ENCODE results near the gene EXTL2.
"Not testable (repeated sequence)": the region's sequence is repeated elsewhere in the genome, so short reads cannot be mapped to it uniquely, and the experiment has no call there.

The EXTL2 gene

GRCh38 chr1:100889869-100890482 lies 4.7 kb downstream of the EXTL2 start:
- H3K36me3 Mint-ChIP-seq (ENCODE audit: low read depth): peaks cover 40% of the 10 kb centered on the region
- H3K4me3 Mint-ChIP-seq, H3K27ac Mint-ChIP-seq, DNase-seq, H3K27me3 Mint-ChIP-seq: not testable (repeated sequence)
- peaks cover 34% of the 10 kb centered on the region for H3K4me1 Mint-ChIP-seq (ENCODE audit: low read depth)
- H3K9me3 Mint-ChIP-seq: peaks cover 15% of the 10 kb centered on the region

DNA sequence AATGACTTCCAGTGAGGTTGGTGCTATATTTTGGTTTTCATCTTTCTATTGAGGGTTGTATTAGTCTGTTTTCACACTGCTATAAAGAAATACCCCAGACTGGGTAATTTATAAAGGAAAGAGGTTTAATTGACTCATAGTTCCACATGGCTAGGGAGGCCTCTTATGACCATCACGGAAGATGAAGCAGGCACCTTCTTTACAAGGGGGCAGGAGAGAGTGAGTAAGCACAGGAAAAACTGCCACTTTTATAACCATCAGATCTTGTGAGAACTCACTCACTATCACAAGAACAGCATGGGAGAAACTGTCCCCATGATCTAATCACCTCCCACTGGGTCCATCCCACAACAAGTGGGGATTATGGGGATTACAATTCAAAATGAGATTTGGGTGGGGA lies 5.6 kb downstream of the EXTL2 start:
- peaks cover 34% of the 10 kb centered on the region for H3K36me3 Mint-ChIP-seq (ENCODE audit: low read depth)
- DNase-seq, H3K4me3 Mint-ChIP-seq, H3K27me3 Mint-ChIP-seq: not testable (repeated sequence)
- H3K9me3 Mint-ChIP-seq: peaks cover 15% of the 10 kb centered on the region
- peaks cover 29% of the 10 kb centered on the region for H3K4me1 Mint-ChIP-seq (ENCODE audit: low read depth)
- H3K27ac Mint-ChIP-seq: peak overlapping the region; percentile 49

- Mint-ChIP-seq H3K4me1 (ENCODE audit: low read depth) (peaks cover 8% of the 10 kb centered on the region), H3K27me3 (no peaks in the 10 kb centered on the region), H3K27ac (no peak overlapping the region), H3K9me3 (no peaks in the 10 kb centered on the region), H3K4me3 (no peak overlapping the region), H3K36me3 (ENCODE audit: low read depth) (peaks cover 9% of the 10 kb centered on the region)
- DNase-seq: no peak
Observed at GRCh38 chr1:100883963-100884362, 10.7 kb downstream of the EXTL2 start.

DNA sequence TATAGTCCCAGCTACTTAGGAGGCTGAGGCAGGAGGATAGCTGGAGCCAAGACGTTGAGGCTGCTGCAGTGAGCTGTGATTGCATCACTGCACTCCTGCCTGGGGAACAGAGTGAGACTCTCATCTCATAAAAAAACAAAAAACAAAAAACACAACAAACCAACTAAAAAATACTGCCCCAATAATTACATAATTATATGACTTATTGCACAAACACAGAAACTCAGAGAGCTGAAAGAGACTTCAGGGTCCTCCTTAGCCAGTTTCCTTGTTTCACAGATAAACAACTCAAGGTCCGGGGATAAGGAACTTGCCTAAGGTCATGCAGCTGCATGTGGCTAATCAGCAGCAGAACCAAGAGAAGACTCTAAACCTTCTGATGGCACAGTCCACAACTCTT lies 11.9 kb downstream of the EXTL2 start:
- Mint-ChIP-seq H3K27ac (no peak overlapping the region), H3K9me3 (no peaks in the 10 kb centered on the region), H3K27me3 (no peaks in the 10 kb centered on the region), H3K36me3 (ENCODE audit: low read depth) (no peaks in the 10 kb centered on the region), H3K4me1 (ENCODE audit: low read depth) (peaks cover 4% of the 10 kb centered on the region), H3K4me3 (no peak overlapping the region)
- no peak for DNase-seq

GRCh38 chr1:100881687-100882086 lies 13.0 kb downstream of the EXTL2 start:
- no peaks in the 10 kb centered on the region for H3K9me3 Mint-ChIP-seq
- no peaks in the 10 kb centered on the region for H3K36me3 Mint-ChIP-seq (ENCODE audit: low read depth)
- no peak overlapping the region for H3K4me3 Mint-ChIP-seq
- no peak for DNase-seq
- no peaks in the 10 kb centered on the region for H3K27me3 Mint-ChIP-seq
- H3K27ac Mint-ChIP-seq: no peak overlapping the region
- H3K4me1 Mint-ChIP-seq (ENCODE audit: low read depth): peaks cover 4% of the 10 kb centered on the region

- Mint-ChIP-seq H3K27ac (no peak overlapping the region), H3K4me3 (no peak overlapping the region), H3K4me1 (ENCODE audit: low read depth) (peaks cover 4% of the 10 kb centered on the region), H3K36me3 (ENCODE audit: low read depth) (no peaks in the 10 kb centered on the region), H3K9me3 (no peaks in the 10 kb centered on the region), H3K27me3 (no peaks in the 10 kb centered on the region)
- no peak for DNase-seq
Observed at GRCh38 chr1:100879422-100879821, 15.2 kb downstream of the EXTL2 start.

GRCh38 chr1:100876291-100876690 lies 18.4 kb downstream of the EXTL2 start:
- no peaks in the 10 kb centered on the region for H3K36me3 Mint-ChIP-seq (ENCODE audit: low read depth)
- no peaks in the 10 kb centered on the region for H3K27me3 Mint-ChIP-seq
- no peak overlapping the region for H3K4me3 Mint-ChIP-seq
- no peak for DNase-seq
- no peak overlapping the region for H3K27ac Mint-ChIP-seq
- no peaks in the 10 kb centered on the region for H3K9me3 Mint-ChIP-seq
- H3K4me1 Mint-ChIP-seq (ENCODE audit: low read depth): no peaks in the 10 kb centered on the region

GRCh38 chr1:100875228-100875627 lies 19.4 kb downstream of the EXTL2 start:
- Mint-ChIP-seq H3K36me3 (ENCODE audit: low read depth) (no peaks in the 10 kb centered on the region), H3K4me3 (no peak overlapping the region), H3K4me1 (ENCODE audit: low read depth) (no peaks in the 10 kb centered on the region), H3K9me3 (no peaks in the 10 kb centered on the region), H3K27ac (no peak overlapping the region), H3K27me3 (no peaks in the 10 kb centered on the region)
- DNase-seq: no peak

DNA sequence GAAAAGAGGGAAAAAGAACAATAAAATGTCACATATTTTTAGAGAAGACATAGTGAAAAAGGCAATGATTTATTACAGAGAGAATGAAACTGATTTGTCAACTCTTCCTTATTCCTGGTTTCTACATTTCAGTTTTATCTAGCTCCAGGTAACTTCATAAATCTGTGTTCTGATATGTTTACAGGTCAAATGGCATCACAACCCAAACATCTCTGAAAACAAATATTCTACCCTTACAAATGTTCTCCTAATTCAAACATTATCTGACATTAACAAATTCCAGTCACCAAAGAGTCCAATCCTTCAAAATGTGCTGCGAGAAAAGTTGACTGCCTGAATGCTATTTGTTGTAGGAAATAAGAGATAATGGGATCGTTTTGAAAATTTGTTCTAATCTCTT lies 20.2 kb downstream of the EXTL2 start:
- Mint-ChIP-seq H3K4me3 (no peak overlapping the region), H3K27me3 (no peaks in the 10 kb centered on the region), H3K36me3 (ENCODE audit: low read depth) (no peaks in the 10 kb centered on the region), H3K27ac (no peak overlapping the region), H3K9me3 (no peaks in the 10 kb centered on the region), H3K4me1 (ENCODE audit: low read depth) (no peaks in the 10 kb centered on the region)
- no peak for DNase-seq

GRCh38 chr1:100869996-100870395 lies 24.6 kb downstream of the EXTL2 start:
- H3K4me1 Mint-ChIP-seq (ENCODE audit: low read depth): peaks cover 3% of the 10 kb centered on the region
- H3K27ac Mint-ChIP-seq: no peak overlapping the region
- H3K4me3 Mint-ChIP-seq: no peak overlapping the region
- DNase-seq: no peak
- H3K27me3 Mint-ChIP-seq: no peaks in the 10 kb centered on the region
- H3K9me3 Mint-ChIP-seq: no peaks in the 10 kb centered on the region
- H3K36me3 Mint-ChIP-seq (ENCODE audit: low read depth): no peaks in the 10 kb centered on the region

DNA sequence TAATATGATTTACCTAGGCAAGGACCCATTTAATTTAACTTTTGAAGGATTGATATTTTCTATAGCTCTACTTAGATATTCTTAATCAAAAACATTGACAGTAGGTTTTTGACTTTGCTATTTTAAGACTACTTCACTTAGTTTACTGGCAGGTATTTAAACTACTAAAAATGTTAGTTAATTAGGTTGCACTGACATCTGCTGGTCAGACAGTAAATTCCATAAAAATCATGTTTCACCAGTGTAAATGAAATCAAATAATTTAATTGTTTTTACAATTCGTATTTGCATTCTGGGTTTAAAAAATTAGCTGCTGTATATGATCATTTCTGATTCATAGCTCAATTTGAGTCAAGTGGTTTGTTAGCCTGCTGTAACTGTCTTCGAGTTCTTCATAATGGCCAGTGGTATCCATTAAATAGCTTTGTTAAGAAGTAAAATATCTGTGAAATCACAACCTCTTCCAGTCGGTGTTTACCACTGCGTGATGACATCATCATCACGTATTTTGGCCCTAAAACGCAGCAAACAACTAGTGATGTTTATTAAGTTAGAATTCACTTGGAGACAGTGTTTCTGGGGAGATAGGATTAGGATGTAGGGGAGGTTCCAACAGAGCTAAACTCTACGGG lies 26.2 kb downstream of the EXTL2 start:
- no peaks in the 10 kb centered on the region for H3K36me3 Mint-ChIP-seq (ENCODE audit: low read depth)

DNA sequence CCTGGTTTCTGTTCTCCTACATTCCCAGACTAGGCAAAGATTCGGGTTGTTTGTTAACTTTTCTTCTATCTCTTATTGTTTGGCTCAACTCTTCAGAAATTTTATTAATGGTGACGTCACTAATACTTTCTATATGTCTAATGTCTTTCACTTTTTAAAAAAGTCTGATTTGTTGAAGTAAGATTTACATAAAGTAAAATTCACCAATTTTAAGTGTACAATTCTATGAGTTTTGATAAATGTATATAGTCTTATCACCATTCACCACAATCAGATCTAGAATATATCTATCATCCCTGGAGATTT lies 27.8 kb downstream of the EXTL2 start:
- Mint-ChIP-seq H3K27me3 (no peaks in the 10 kb centered on the region), H3K36me3 (ENCODE audit: low read depth) (no peaks in the 10 kb centered on the region), H3K4me1 (ENCODE audit: low read depth) (peaks cover 3% of the 10 kb centered on the region), H3K27ac (no peak overlapping the region), H3K4me3 (no peak overlapping the region), H3K9me3 (no peaks in the 10 kb centered on the region)
- no peak for DNase-seq

More for the DNA sequence above, 26.2 kb downstream of the EXTL2 start:
- peaks cover 3% of the 10 kb centered on the region for H3K4me1 Mint-ChIP-seq (ENCODE audit: low read depth)
- no peak overlapping the region for H3K27ac Mint-ChIP-seq
- no peak for DNase-seq
- no peak overlapping the region for H3K4me3 Mint-ChIP-seq
- H3K27me3 Mint-ChIP-seq: no peaks in the 10 kb centered on the region
- no peaks in the 10 kb centered on the region for H3K9me3 Mint-ChIP-seq

- Mint-ChIP-seq H3K27ac (no peak overlapping the region), H3K4me1 (ENCODE audit: low read depth) (peaks cover 3% of the 10 kb centered on the region), H3K4me3 (no peak overlapping the region), H3K9me3 (no peaks in the 10 kb centered on the region), H3K36me3 (ENCODE audit: low read depth) (no peaks in the 10 kb centered on the region), H3K27me3 (no peaks in the 10 kb centered on the region)
- no peak for DNase-seq
Observed at GRCh38 chr1:100866041-100866900, 28.4 kb downstream of the EXTL2 start.

DNA sequence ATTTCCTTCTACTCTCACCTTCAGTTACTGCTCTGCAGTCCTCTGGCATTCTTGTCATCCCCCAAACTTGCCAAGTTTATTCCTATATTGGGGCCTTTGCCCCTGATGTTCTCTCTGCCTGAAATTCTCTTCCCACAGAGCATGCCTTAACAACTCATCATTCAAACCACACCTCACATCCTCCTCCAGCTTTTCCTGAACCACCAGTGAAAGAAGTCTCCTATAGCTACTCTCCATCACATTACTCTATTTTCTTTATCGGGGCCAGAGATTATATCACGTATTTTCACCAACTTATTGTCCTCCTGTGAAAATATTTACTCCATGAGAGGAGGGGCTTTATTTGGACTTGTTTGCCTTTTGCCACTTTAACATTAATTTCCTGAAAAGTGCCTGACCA lies 32.1 kb downstream of the EXTL2 start:
- DNase-seq: no peak
- no peaks in the 10 kb centered on the region for H3K9me3 Mint-ChIP-seq
- H3K4me1 Mint-ChIP-seq (ENCODE audit: low read depth): no peaks in the 10 kb centered on the region
- H3K27ac Mint-ChIP-seq: no peak overlapping the region
- no peak overlapping the region for H3K4me3 Mint-ChIP-seq
- H3K27me3 Mint-ChIP-seq: no peaks in the 10 kb centered on the region
- no peaks in the 10 kb centered on the region for H3K36me3 Mint-ChIP-seq (ENCODE audit: low read depth)

- Mint-ChIP-seq H3K9me3 (no peaks in the 10 kb centered on the region), H3K4me3 (no peak overlapping the region), H3K4me1 (ENCODE audit: low read depth) (no peaks in the 10 kb centered on the region), H3K27me3 (no peaks in the 10 kb centered on the region), H3K36me3 (ENCODE audit: low read depth) (no peaks in the 10 kb centered on the region), H3K27ac (no peak overlapping the region)
- no peak for DNase-seq
Observed at GRCh38 chr1:100861379-100861778, 33.3 kb downstream of the EXTL2 start.
